ENCODE data around the gene ARL14.
"Not testable (repeated sequence)": the region's sequence is repeated elsewhere in the genome, so short reads cannot be mapped to it uniquely, and the experiment has no call there.

ARL14 gene

DNA sequence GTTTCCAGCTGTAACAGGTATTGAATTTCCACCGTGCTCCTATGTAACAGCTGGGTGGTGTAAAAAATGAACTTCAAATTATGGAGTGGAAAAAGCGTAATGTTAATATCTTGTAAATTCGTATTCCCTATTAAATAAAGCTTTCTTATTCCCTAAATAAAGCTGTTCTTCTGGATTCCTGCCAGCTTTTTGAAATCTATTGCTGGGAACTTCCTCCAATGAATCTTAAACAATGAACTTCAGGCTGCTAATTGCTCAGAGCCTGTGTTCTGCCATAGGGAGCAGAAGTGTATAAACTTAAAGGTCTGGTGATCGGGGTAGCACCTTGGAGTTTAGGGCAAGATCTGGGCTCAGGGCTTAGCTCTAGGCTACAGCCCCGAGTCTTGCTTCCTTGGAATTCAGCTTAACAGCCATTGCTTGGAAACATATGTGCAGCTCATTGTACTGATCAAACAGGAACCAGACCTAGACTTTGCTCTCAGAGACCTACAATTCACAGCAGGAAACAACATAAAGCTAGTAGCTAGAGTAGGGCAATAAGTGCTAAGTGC, 1.4 kb downstream of the ARL14 start:
- no peak for DNase-seq

DNA sequence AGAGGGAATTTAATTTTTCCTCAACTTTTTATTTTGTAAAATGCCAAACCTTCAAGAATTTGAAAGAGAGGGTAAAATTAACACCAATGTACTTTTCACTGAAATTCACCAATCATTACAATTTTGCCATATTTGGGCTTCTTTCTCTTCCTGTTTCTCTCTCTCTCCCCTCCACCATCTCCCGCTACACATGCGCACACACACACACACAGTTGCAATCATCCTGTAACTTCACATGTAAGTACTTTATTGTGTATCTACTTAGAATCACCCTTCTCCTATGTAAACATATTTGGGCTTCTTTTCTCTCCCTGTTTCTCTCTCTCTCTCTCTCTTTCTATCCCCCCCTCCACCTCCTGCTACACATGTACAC, 7.4 kb downstream of the ARL14 start:
- DNase-seq = no peak

DNA sequence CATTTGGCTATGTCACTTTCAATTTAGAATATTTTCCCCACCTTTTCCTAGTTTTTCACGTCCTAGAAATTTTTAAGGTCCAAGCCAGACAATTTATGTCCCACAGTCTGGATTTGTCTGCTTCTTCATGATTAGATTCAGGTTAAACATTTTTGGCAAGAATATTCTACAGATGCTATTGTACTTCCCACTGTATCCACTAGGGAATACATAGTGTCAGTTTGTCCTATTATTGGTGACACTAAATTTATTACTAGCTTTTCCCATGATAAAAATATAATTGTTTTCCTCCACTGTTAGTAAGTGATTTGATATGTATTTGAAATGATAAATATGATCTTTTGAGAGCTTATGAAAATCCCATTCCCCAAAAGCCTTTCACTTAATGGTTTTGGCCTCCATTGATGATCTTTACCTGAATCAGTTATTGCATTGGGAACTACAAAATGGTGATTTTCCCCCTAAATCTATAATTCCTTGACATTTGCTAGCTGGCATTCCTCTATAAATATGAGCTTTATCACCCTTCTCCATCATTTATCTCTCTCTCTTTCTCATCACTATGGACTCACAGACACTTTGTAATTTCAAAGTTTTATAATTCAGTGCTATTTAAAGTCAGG, 8.3 kb downstream of the ARL14 start:
- DNase-seq = no peak

GRCh38 chr3:160686955-160687535, 10.1 kb downstream of the ARL14 start:
- no peak for DNase-seq

GRCh38 chr3:160691151-160691550, 14.2 kb downstream of the ARL14 start:
- no peak for DNase-seq

DNA sequence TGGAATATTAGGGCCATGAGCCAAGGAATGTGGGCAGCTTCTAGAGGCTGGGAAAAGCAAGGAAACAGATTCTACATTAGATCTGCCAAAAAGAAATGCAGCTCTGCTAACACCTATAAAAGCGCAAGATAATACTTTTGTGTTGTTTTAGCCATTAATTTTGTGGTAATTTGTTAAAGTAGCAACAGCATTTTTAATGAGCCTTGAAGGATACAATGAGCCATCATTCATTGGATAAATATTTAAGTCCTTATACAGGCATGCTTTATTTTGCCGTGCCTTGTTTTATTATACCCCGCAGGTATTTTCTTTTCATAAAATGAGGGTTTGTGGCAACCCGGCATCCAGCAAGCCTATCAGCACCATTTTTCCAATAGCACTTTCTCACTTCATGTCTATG, 15.0 kb downstream of the ARL14 start:
- no peak for DNase-seq

DNA sequence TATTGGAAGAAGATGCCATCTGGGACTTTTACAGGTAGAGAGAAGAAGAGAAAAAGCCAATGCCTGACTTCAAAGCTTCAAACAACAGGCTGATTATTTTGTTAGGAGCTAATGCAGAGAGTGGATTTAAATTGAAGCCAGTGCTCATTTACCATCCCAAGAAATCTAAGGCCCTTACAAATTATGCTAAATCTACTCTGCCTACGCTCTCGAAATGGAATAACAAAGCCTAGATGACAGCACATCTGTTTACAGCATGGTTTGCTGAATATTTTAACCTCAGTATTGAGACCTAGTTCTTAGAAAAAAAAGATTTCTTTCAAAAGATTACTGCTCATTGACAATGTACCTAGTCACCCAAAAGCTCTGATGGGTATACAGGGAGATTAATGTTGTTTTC, 16.2 kb downstream of the ARL14 start:
- DNase-seq = no peak

- no peak for DNase-seq
Observed at GRCh38 chr3:160694345-160694744, 17.4 kb downstream of the ARL14 start.

DNA sequence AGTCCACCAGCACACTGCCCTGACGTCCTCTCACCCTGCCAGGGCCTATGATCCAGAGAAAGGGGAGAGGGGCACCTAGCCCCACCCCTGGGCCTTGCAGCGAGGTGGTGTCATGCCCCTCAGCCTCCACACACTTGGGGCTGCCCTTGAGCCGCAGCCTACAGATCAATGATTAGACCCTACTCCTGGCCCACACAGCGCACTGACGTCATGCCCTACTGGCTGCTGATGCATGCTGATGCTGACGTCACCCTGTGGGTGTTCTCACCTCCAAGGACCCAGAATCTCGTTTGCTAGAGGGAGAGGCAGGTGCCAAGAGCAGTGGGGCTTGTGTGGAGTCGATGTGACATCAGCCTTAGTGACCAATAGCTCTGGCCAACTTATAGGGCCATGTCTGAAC, 18.0 kb downstream of the ARL14 start:
- no peak for DNase-seq

DNA sequence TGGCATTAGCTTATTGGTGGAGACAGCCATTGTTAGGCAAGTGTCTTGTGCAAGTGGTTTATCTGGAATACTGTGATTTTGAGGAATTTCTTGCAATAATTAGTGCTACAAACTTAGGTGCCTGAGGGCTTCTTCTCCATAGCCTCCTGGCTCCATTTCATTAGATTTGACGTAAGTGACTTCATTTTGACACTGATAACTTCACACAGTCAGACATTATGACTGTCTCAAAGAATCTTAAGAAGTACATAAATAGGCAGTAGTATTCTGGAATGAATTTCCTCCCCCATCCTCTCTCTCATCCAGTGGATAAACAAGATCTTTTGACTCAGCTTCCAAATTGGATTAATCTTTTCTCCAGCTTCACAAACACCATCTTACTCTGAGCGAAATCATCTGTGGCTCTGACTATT, 19.0 kb downstream of the ARL14 start:
- DNase-seq = no peak

- no peak for DNase-seq
Observed at GRCh38 chr3:160697637-160698380, 20.8 kb downstream of the ARL14 start.

GRCh38 chr3:160698599-160699195, 21.7 kb downstream of the ARL14 start:
- DNase-seq = no peak

DNA sequence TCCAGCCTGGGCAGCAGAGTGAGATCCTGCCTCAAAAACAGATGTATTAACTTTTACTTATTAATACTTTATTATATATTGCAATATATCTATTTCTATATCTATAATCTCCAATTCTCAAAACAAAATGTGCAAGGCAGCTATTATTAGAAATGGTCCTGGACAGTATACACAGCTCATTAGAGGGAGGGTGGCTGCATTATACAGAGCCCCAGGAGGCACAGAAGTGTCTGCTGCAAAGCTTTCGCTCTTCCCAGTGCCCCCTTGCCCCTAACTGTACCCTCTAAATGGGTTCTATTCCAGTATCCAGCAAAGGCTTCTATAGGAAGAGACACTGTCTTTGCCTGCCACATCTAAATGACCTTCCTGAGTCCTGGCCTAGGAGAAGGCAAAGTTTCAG, 24.5 kb downstream of the ARL14 start:
- no peak for DNase-seq

DNA sequence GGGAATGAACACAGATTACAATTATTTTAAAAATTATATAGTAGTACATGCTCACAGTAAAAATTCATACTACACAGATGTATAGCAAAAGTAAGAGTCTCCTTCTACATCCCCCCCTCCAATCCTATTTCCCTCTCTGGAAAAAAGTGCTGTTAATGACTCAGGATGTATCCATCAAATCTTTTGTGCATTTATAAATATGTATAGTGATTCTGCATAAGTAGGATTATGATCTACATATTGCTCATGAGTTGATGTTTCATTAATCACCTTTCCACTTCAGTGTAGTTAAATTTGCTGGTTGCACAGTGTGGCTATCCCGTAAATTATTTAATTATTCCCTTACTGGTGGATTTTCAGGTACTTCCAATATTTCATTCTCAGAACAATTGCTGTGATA, 25.3 kb downstream of the ARL14 start:
- DNase-seq = no peak

GRCh38 chr3:160703974-160704373, 27.0 kb downstream of the ARL14 start:
- DNase-seq = no peak

DNA sequence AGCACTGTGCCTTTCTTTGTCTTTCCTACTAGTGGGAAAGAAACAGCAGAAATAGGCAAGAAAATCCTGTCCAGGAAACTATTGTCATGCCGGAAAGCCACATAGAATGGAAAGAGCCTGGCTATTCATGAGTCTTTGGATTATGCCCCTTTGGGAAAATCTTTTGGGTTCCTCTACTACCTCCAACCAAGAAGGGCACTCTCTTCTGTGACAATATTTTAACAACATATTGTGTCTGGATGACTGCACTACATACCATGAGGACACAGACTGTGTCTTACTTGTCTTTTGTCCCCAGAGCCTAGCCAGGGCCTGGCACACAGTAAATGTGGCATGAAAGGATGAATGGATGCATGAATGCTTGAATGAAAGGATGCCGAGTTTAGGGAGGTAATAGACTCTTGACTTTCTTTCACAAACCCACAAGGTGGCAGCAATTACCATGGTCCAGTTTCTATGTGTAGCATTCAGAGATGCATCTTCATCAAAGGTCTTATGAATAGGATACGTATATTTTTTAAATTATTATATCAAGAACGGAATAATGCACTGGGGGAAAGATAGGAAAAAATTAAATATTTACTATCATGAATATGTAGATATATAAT, 30.3 kb downstream of the ARL14 start:
- peak in 8 of 14 donors; percentile 0 to 49 (median 8) for DNase-seq

- DNase-seq = no peak
Observed at GRCh38 chr3:160709477-160710182, 32.7 kb downstream of the ARL14 start.

- DNase-seq = not testable (repeated sequence)
Observed at GRCh38 chr3:160713144-160713543, 36.2 kb downstream of the ARL14 start.

DNA sequence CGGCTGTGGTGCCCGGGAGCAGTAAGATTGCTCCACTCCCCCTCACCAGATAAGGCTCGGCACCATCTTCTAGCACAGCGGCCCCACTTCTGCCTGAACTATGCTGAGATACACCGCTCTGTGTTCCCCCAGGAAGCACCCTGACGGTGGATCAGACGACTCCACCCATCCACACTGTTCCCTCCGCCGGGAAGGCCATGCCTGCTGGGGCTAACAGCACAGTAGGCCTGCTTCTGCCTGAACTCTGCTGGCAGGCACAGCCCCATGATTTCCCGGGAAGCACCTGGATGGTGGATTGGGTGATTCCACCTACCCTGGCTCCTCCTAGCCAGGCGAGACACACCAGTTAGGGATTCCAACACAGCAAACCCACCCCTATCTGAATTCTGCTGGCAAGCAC, 42.8 kb downstream of the ARL14 start:
- no peak for DNase-seq

GRCh38 chr3:160720123-160720746, 43.3 kb downstream of the ARL14 start:
- DNase-seq = no peak

- no peak for DNase-seq
Observed at GRCh38 chr3:160722331-160722730, 45.4 kb downstream of the ARL14 start.

- DNase-seq = no peak
Observed at GRCh38 chr3:160725338-160725737, 48.4 kb downstream of the ARL14 start.
